ENCODE data around the gene CENPF.

GRCh38 chr1:214588963-214589597 is 13.9 kb upstream of the CENPF start:
- TF ChIP-seq EZH2phosphoT487 (IDR thresholded peaks at IDR 0.05; ENCODE audit: insufficient read depth, low read depth) (no peak), EZH2 (IDR thresholded peaks at IDR 0.05; ENCODE audit: insufficient read depth, poor library complexity, severe bottlenecking) (no peak)

All from GM23248 (cell line).